Caki2 (cell line): ENCODE results near the gene CDK11B. TPM values are rescaled to one million over a fixed set of nuclear protein-coding genes. Genes with fewer than 3 reads are reported as not detected.

Experiments used
- DNase-seq: peaks from one replicate; pipeline ENCODE4 v3.0.0-alpha.2; 2015; ENCODE audit warnings: low read depth
- in situ Hi-C: cut with HindIII; loops from 2 replicates; pipeline ENCODE4 v1.10.0; 2016; ENCODE audit warnings: low sequenced_read_pairs, low pct_unique_long_range_greater_than_20kb, mixed read lengths
- total RNA-seq: library from RNA; depleted of rRNA; stranded (reverse); fragments of >200 nt; shearing (Covaris generic); gene quantifications from 2 replicates; pipeline ENCODE4 v1.2.3, GENCODE V29; 2014; ENCODE audit warnings: low replicate concordance

CDK11B gene
- total RNA-seq, 1 experiment from 2014 or later = 5.5 TPM

DNA sequence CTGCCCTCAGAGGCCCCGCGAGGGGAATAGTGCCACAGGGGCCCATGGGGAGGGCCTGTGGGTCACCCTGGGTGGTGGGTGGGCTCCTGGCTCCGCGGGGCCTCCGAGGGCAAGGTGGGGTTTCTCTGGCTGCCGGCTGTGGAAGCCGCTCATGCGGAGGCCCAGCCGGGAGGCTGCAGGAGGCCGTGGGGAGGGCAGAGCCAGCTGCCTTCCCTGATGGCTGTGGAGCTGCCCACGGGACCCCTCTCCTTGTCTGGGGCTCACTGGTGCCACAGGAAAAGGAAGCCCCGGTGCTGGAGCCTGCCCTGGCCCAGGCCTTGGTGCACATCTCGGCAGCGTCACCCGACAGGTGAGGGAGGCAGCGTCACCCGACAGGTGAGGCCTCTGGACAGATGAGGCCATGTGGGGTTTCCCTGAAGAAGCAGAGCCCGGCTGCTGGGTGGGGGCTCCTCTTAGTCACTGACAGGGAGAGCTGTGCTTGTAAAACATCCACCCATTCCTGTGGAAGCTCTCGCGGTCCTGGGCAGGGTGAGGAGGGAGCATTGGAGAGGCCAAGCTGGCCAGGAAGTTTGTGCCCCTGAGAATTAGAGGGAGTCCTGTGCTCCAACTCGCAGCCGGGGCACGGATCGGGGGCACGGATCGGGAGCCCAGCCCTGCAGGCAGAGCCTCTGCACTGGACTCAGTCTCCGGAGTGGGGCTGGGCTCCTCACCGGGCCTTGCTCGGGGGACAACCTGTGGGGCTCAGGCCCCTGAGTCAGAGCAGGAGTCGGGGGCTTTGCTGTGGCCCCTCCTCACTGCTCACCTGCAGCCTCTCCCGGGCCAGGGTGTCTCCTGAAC is 37.4 kb downstream of the CDK11B start:
- DNase-seq = no peak
- in situ Hi-C loops = no loop called here

DNA sequence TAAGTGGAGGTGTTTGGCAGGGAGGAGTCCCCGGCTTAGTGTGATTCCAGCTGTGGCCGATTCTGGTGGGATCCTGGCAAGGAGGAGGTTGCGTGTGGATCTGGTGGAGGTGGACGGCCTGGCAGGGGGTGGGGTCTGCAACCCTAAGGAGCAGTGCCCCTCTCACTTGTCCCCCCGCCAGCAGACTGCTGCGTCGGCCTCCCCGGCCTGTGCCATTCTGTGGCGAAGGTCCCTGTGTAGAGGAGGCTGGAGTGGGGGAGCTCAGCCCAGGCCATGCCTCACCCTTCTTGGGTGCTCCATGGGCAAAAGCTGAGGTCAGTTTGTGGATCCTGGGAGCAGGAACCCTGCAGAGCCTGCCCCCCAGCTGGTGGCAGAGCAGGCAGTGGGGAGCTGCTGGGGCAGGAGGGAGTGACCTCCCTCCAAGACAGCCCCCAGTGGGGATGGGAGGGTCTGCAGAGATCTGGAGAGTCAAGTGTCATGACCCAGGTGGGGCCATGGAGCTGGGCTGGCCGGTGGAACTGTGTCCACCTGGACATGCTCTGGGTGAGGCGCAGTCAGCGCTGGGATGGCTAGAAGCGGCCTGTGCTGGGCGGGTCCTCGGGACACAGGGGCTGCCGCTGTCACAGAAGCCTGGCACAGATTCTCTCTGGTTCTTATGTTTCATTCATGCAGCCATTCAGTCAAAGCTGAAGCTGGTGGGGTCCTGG is 38.2 kb downstream of the CDK11B start:
- in situ Hi-C loops = no loop called here
- no peak for DNase-seq

DNA sequence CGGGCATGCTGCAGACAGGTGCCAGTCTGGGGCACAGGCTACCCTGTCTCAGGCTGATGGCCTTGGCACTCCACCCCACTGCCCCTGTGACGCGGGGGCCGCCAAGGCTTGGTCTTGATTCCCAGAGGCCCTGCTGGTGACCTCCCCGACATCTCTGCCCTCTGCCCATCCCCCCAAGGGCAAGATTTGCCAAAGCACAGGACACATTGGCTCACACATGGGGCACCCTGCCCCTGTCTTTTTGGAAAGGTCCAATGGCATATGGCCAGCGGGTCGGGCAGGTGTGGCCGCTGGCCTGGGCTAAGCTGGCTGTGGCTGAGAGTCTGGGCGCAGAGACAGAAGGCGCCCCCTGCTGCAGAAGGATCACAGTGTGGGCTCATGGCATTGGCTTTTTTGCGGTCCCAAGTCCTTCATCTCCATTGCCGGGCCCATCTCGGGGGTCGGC is 38.9 kb downstream of the CDK11B start:
- no peak for DNase-seq
- in situ Hi-C loops = no loop called here

DNA sequence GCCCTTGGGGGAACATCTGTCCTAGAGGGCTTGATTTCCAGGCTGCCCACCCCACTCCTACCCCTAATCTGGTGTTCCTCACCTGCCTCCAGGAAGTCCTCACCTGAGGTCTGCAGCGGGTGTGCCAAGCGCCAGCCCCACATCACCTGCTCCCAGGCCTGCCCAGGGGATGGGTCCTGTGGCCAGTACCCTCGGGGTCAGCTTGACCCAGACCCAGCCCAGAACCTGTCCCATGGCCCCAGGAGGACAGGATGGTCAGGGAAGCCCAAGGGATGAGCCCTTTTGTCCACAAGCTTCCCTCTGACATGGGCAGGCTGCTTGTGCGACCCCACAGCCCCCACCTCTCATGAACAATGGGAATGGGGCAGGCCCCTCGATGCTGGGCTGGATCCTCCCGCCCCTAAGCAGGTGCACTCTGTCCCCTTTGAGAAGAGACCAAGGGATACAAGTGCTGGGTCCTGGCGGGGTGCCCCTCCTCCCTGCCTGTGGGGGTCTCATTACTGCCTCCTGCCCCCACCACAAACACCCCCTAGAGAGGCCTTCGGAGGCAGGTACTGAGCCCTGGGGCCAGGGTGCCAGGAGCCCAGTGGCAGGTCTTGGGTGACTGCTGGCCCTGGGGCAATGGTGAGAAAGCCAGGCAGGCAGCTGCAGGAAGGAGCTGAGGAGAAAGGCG is 40.3 kb downstream of the CDK11B start:
- no peak for DNase-seq
- in situ Hi-C loops = no loop called here

DNA sequence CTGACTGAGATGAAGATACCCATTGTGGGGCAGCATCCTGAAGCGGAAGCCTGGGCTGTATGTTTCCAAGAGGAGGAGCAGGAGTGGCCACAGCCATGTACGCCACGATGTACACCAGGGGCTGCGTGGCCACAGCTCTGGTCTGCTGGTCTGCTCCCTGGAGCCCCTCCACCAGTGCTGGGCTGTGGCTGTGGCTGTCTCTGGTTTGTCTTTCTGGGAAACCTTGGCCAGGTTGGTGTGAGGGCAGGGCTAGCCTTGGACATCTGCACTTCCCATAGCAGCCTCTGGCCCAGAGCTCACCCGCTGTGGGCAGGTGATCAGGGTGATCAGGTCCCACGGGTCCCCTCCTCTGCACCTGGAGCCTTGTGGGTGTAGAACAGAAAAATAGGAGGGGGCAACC is 40.9 kb downstream of the CDK11B start:
- in situ Hi-C loops = no loop called here

DNA sequence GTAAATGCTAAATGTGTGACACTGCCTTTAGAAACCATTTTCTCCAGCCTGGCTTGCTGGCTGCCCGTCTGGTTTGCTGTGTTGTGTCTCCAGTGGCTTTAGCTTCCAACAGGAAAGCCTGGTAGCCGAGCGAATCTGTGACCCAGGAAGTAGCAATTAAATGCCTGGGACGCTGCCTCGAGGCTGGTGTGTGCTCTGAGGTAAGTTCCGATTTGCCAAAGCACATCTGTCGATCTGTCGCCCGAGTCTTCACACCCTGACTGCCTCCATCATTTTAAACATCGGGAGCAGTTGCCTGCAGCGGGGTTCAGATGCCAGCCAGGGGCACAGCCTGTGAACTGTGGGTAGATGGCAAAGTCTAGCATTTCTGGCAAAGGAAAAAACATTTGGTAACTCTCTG is 41.3 kb downstream of the CDK11B start:
- in situ Hi-C loops = no loop called here
- no peak for DNase-seq

More for the DNA sequence above, 40.9 kb downstream of the CDK11B start:
- no peak for DNase-seq

DNA sequence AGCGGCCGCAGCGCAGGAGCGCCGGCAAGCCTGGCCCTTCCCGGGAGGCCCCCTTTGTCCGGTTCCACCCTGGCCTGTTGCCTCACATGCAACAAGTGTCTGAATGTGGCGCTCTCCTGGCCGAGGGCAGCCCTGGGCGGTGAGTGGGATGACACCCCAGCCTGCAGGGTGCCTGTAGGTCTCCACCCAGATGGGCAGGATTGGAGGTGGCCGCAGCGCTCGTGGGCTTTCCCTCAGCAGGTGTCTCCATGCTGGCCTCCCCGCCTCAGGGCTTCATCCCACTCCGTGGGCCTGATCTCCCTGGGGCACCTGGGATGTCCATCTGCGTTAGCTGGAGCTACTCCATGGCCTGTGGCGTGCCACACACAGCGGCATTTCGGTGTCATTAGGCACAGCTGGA is 42.0 kb downstream of the CDK11B start:
- in situ Hi-C loops = no loop called here
- no peak for DNase-seq

DNA sequence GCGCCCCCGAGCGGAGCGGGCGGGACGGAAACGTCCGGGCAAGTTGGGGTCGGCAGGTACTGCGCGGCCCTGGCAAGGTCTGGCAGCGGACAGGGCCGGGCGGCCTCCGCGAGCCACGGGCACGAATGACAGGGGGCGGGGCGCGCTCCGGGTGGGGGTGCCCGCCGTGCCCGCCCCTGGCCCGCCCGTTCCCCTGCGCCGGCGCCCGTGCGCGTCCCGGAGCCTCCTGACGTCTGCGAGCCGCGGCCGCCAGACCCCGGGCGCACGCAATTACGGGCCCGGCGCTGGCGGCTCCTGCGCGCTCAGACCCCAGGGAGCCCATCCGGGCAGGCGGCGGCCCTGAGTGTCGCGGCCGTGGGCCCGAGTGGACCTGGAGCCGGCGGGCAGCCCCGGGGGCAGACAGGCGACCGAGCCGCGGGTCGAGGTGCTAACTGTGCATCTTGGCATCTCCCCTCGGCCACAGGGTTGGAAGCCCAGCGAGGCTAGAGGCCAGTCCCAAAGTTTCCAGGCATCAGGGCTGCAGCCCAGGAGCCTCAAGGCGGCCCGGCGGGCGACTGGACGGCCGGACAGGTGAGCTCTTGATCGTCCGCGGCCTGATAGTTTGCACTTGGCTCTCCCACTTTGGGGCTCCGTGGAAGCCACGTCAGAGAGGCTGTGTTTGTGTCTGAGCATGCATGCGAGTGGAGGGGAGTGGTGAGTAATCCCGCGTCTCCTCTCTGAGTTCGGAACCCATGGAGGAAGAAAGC is 42.6 kb downstream of the CDK11B start:
- in situ Hi-C loops = no loop called here
- DNase-seq = peak; percentile 19

DNA sequence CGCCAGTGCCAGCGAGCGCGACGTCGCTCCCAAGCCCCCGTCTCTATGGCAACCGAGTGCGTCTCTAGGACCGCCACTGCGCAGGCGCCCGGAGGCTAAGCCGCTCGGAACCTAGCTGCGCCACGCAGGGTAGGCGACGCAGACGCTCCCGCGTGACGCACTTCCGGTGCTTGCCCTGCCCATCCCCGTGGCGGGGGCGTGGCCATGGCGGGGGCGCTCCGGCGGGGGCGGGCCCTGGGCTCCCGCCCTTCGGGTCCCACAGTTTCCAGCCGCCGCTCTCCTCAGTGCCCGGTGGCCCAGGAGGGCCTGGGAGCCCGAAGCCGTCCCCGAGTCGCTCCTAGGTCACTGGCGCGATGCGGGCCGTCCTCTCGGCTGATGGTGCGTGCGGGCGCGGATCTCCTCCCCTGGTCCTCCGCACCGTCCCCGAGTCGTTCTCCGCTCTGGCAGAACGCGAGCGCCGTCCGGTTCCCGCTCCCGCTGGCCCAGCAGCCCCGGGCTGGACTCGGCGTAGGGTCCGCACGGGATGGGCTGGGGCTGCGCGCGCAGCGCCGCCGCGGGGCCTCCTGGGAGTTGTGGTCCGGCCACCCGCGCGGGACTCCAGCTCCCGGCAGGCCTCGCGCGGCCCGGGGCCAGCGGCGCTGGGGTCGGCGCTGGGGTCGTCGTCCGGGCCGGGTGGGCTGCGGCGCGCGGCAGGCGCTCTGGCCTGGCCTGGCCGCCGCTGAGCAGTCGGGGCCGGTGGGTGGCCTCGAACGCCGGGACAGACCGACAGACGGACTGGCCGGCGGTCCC is 43.4 kb downstream of the CDK11B start, which contains the start of gene MIB2:
Gene MIB2, plus strand, starts transcription at position 245 of the 789 bp plus-strand sequence. CDS start 7,953 bp downstream, outside the sequence.
- peak; percentile 86 for DNase-seq
- in situ Hi-C loops = no loop called here

DNA sequence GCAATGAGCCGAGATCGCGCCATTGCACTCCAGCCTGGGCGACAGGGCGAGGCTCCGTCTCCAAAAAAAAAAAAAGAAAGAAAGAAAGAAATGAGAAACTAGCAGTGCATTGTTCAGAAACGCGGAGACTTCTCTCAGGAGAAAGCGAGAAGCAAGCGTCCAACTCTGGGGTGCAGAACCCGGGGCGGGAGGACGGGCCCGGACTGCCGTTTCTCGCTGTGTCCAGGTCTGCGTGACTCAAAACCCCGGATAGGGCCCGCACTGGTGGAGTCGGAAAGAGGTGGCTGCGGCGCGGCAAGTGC is 43.9 kb downstream of the CDK11B start:
- DNase-seq = no peak
- in situ Hi-C loops = no loop called here

DNA sequence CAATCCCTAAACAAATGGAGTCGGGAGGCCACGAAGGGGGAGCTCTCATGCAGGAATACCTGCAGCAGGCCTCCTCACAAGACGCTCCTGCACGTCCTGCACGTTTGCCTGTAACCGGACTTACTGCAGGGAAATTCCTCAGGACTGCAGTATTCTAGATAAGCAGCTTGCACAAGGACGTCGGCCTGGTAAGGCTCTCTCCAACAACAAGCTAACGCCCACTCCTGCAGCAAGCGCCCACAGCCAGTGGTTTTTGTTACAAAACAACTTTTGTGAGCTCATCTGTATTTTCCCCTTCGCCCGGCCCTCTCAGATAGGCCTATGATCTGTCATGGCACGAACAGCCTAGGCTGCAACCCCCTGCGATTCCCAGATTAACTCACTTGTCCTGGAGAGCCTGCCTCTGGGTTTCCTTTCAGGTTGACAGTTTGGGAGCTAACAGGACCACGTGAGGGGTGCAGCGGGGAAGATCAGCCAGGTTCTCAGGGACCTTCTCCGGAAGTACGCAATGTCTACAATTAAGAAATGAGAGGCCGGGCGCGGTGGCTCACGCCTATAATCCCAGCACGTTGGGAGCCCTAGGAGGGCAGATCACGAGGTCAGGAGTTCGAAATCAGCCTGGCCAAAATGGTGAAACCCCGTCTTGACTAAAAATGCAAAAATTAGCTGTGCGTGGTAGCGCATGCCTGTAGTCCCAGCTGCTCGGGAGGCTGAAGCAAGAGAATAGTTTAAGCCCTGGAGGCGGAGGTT is 44.4 kb downstream of the CDK11B start:
- in situ Hi-C loops = no loop called here
- peak; percentile 75 for DNase-seq

DNA sequence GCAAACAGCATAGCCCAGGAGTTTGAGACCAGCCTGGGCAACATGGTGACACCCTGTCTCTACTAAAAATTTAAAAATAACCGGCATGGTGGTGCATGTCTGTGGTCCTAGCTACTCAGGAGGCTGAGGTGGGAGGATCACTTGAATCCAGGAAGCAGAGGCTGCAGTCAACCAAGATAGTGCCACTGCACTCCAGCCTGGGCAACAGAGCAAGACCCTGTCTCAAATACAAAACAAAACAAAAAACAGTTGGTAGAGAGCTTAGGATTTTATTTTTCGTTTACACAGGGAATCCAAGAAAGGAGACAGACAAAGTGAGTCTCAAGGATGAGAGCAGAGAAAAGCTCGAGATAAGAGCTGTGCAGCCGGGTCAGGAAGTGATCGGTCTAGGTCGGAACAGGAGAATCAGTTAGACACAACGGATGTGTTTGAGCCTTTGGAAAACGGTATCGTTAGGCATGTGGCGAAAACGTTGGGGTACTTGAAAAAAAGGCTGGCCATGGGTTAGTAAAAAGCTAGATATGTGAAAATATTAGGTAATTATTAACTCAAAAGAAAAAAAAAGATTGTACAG is 45.2 kb downstream of the CDK11B start:
- in situ Hi-C loops = no loop called here
- no peak for DNase-seq

DNA sequence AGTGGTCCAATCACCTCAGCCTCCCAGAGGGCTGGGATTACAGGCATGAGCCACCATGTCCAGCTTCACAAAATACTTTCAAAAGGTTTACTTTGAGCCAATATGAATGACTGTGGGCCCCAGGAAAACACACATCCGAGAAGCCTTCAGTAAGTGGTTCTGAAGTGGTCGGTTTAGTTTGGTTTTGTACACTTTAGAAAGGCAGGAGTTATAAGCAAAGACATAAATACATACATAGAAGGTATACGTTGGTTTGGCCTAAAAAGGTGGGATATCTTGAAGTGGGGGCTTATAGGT is 46.8 kb downstream of the CDK11B start:
- no peak for DNase-seq
- in situ Hi-C loops = no loop called here

DNA sequence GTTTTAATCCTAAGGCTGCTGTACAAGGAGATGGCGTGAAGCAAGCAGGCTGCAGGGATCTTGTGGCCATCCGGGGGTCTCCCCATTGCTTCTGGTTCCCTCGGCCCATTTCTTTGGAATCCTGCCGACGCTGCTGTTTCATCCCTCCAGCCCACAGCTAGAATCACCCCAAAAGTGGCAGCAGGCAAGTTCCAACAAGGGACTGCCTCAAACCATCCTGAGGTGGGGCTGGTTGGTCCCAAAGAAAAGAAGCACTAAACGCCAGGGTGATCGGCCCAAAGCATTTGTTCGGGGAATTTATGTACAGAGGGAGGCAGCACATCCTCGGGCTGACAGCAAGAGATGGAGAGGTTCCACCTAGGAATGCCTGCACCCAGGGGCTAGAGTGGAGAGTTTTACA is 48.0 kb downstream of the CDK11B start:
- no peak for DNase-seq
- in situ Hi-C loops = no loop called here

DNA sequence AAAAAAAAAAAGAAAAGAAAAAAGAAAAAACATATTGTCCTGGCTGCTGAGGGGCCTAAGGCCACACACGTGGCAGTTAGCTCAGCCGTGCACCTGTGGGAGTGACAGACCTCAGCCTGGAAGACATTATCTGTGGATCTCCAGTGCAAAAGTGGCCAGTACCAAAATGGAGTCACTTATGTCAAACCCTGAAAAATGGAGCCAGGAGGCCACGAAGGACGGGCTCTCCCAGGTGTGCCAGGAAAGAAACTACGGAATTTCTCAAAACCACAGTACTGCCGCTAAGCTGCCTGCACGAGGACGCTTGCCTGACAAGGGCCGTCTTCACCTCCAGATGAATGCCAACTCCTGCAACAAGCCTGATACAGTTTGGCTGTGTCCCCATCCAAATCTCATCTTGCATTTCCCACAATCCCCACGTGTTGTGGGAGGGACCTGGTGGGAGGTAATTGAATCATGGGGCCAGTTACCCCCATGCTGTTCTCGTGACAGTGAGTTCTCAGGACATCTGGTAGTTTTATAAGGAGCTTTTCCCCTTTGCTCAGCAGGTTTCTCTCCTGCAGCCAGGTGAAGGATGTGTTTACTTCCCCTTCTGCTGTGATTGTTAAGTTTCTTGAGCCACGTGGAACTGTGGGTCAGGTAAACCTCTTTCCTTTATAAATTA is 48.9 kb downstream of the CDK11B start:
- in situ Hi-C loops = no loop called here
- no peak for DNase-seq

DNA sequence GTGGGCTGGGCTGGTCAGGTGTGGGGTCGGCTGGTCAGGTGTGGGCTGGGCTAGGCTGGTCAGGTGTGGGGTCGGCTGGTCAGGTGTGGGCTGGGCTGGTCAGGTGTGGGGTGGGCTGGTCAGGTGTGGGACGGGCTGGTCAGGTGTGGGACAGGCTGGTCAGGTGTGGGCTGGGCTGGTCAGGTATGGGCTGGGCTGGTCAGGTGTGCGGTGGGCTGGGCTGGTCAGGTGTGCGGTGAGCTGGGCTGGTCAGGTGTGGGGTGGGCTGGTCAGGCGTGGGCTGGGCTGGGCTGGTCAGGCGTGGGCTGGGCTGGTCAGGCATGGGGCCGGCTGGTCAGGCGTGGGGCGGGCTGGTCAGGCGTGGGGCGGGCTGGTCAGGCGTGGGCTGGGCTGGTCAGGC is 52.6 kb downstream of the CDK11B start:
- DNase-seq = no peak
- in situ Hi-C loops = no loop called here

DNA sequence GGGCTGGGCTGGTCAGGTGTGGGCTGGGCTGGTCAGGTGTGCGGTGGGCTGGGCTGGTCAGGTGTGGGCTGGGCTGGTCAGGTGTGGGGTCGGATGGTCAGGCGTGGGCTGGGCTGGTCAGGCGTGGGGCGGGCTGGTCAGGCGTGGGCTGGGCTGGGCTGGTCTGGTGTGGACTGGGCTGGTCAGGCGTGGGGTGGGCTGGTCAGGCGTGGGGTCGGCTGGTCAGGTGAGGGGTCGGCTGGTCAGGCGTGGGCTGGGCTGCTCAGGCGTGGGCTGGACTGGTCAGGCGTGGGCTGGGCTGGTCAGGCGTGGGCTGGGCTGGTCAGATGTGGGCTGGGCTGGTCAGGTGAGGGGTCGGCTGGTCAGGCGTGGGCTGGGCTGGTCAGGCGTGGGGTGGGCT is 53.1 kb downstream of the CDK11B start:
- in situ Hi-C loops = no loop called here
- no peak for DNase-seq
